Liver (tissue), 3 donors: ENCODE data around the gene DPH5.

Experiments
- FOXA1 ChIP-seq: IDR thresholded peaks from 2 replicates; pipeline ENCODE4 v1.6.1; 2016; ENCODE audit warnings: antibody characterized with exemption
- GABPA ChIP-seq, 2 donors: IDR thresholded peaks in 1 of 2; conservative IDR thresholded peaks in 1 of 2; 2 replicates each; pipeline ENCODE4 v1.6.1; 2016; ENCODE audit warnings: antibody characterized with exemption in 2 of 2, mild to moderate bottlenecking in 1 of 2, moderate library complexity in 1 of 2
- JUND ChIP-seq, 2 donors: IDR thresholded peaks; 2 replicates each; pipeline ENCODE4 v1.6.1; 2016; ENCODE audit warnings: antibody characterized with exemption in 2 of 2
- RXRA ChIP-seq, 2 donors: IDR thresholded peaks; 2 replicates each; pipeline ENCODE4 v1.6.1; 2017 to 2018; ENCODE audit warnings: antibody characterized with exemption in 2 of 2, mild to moderate bottlenecking in 1 of 2
- SP1 ChIP-seq: IDR thresholded peaks from 2 replicates; pipeline ENCODE4 v1.6.1; 2018; ENCODE audit warnings: antibody characterized with exemption, mild to moderate bottlenecking
- TAF1 ChIP-seq: conservative IDR thresholded peaks from 2 replicates; pipeline ENCODE4 v1.6.1; 2016; ENCODE audit warnings: antibody characterized with exemption, mild to moderate bottlenecking
- TF ChIP-seq, protein P1 (sequence below): fragments of 150-350 bp; IDR thresholded peaks from 2 replicates; pipeline ENCODE4 v1.5.1; 2017; ENCODE audit warnings: improper control_type of control experiment, low read depth, low read length; ENCODE audit not compliant: missing input control
- TF ChIP-seq, protein P2 (sequence below): IDR thresholded peaks from 2 replicates; pipeline ENCODE4 v1.6.1; 2016; ENCODE audit warnings: antibody characterized with exemption
- TF ChIP-seq, protein P3 (sequence below): IDR thresholded peaks from 2 replicates; pipeline ENCODE4 v1.6.1; 2016; ENCODE audit warnings: antibody characterized with exemption, mild to moderate bottlenecking
- TF ChIP-seq, protein P4 (sequence below): IDR thresholded peaks from 2 replicates; pipeline ENCODE4 v1.6.1; 2016; ENCODE audit warnings: antibody characterized with exemption
- donor health status: healthy.
- donor health status: healthy.

DNA sequence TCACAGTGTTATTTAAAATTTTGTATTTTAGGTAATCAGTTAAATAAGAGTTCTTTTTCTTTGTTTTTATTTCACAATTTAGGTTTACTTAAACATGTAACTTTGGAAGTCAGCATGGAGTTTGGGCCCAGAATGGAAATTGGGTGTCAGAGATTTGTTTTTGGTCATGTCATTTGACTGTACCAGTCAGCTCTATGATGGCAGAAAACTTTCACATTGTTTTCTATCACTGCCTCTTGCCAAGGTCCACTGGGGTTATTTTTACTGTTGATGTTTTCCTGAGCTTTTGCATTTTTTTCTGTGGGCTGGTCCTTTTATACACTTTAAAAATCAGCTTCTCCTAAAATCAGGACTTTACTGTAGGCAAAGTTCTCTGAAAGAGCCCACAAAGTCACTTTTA is 75.2 kb downstream of the DPH5 start:
- TF ChIP-seq, protein P1, sequence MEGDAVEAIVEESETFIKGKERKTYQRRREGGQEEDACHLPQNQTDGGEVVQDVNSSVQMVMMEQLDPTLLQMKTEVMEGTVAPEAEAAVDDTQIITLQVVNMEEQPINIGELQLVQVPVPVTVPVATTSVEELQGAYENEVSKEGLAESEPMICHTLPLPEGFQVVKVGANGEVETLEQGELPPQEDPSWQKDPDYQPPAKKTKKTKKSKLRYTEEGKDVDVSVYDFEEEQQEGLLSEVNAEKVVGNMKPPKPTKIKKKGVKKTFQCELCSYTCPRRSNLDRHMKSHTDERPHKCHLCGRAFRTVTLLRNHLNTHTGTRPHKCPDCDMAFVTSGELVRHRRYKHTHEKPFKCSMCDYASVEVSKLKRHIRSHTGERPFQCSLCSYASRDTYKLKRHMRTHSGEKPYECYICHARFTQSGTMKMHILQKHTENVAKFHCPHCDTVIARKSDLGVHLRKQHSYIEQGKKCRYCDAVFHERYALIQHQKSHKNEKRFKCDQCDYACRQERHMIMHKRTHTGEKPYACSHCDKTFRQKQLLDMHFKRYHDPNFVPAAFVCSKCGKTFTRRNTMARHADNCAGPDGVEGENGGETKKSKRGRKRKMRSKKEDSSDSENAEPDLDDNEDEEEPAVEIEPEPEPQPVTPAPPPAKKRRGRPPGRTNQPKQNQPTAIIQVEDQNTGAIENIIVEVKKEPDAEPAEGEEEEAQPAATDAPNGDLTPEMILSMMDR: no peak
- TF ChIP-seq, protein P2, sequence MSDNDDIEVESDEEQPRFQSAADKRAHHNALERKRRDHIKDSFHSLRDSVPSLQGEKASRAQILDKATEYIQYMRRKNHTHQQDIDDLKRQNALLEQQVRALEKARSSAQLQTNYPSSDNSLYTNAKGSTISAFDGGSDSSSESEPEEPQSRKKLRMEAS: no peak
- TF ChIP-seq GABPA (IDR thresholded peaks at IDR 0.05 in 1 of 2, conservative IDR thresholded peaks at IDR 0.05 in 1 of 2): no peak
- no peak for TF ChIP-seq TAF1
- TF ChIP-seq, protein P3, sequence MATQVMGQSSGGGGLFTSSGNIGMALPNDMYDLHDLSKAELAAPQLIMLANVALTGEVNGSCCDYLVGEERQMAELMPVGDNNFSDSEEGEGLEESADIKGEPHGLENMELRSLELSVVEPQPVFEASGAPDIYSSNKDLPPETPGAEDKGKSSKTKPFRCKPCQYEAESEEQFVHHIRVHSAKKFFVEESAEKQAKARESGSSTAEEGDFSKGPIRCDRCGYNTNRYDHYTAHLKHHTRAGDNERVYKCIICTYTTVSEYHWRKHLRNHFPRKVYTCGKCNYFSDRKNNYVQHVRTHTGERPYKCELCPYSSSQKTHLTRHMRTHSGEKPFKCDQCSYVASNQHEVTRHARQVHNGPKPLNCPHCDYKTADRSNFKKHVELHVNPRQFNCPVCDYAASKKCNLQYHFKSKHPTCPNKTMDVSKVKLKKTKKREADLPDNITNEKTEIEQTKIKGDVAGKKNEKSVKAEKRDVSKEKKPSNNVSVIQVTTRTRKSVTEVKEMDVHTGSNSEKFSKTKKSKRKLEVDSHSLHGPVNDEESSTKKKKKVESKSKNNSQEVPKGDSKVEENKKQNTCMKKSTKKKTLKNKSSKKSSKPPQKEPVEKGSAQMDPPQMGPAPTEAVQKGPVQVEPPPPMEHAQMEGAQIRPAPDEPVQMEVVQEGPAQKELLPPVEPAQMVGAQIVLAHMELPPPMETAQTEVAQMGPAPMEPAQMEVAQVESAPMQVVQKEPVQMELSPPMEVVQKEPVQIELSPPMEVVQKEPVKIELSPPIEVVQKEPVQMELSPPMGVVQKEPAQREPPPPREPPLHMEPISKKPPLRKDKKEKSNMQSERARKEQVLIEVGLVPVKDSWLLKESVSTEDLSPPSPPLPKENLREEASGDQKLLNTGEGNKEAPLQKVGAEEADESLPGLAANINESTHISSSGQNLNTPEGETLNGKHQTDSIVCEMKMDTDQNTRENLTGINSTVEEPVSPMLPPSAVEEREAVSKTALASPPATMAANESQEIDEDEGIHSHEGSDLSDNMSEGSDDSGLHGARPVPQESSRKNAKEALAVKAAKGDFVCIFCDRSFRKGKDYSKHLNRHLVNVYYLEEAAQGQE: no peak
- no peak for TF ChIP-seq FOXA1
- TF ChIP-seq, protein P4, sequence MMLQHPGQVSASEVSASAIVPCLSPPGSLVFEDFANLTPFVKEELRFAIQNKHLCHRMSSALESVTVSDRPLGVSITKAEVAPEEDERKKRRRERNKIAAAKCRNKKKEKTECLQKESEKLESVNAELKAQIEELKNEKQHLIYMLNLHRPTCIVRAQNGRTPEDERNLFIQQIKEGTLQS: no peak
- TF ChIP-seq RXRA (IDR thresholded peaks at IDR 0.05): no peak
- no peak for TF ChIP-seq SP1
- TF ChIP-seq JUND (IDR thresholded peaks at IDR 0.05): no peak
